ENCODE results near the gene KCNIP4. TPM values are rescaled to one million over a fixed set of nuclear protein-coding genes. Genes with fewer than 3 reads are reported as not detected.

The KCNIP4 gene
- total RNA-seq, 1 experiment from 2014 or later, result not detected

DNA sequence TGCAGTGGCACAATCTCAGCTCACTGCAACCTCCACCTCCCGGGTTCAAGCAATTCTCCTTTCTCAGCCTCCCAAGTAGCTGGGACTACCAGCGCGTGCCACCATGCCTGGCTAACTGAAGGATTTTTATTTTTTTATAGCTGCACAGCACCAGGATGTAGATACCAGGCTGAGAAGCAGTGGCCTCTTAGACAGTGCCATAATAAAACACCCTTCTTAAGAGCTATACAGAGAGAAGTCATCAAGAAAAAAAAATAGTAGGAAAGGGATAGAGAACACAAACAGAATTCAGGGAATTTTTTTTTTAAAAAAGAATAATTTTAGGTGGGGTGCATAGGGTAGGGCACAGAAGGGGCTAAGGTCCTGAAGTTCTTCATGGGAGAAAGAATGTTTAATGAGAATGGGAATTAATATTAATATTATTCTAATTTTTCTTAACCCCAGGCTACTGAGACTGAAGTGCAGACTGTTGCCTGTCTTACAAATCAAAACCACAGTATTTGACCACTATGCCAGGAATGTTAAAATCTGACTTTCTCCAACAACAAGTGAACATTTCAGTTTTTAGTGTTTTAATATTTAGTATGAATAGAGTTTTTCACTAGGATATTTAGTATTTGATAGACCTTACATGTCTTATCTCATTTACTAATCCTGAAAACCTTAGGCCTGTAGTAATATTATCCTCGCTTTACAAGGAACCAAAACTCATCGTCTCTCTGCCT lies 146.7 kb downstream of the KCNIP4 start:
- no peaks in the 10 kb centered on the region for H4K20me1 ChIP-seq (ENCODE audit: insufficient read depth)
- H3K27me3 ChIP-seq (ENCODE audit: insufficient read depth, low read depth), result no peaks in the 10 kb centered on the region
- no TSS peak for BruUV-seq (replicated peaks)
- TF ChIP-seq CTCF (conservative IDR thresholded peaks at IDR 0.05) (no peak), EZH2 (IDR thresholded peaks at IDR 0.05; ENCODE audit: low read depth) (no peak)
- H3K36me3 ChIP-seq (ENCODE audit: low read depth), result no peaks in the 10 kb centered on the region
- no peak overlapping the region for H3K4me3 ChIP-seq
- no peaks in the 10 kb centered on the region for H3K9me3 ChIP-seq (ENCODE audit: insufficient read depth, low read depth)
- H3F3A ChIP-seq (ENCODE audit: insufficient read depth, low read depth), result no peaks in the 10 kb centered on the region
- no peaks in the 10 kb centered on the region for H3K9me2 ChIP-seq (ENCODE audit: insufficient read depth)
- no peak overlapping the region for H2AFZ ChIP-seq
- no peak overlapping the region for H3K27ac ChIP-seq
- no peak for DNase-seq
- no peaks in the 10 kb centered on the region for H3K79me2 ChIP-seq (ENCODE audit: low read depth)
- POLR2A ChIA-PET (ENCODE audit: unreplicated experiment), result no interaction called here
- intact Hi-C loops (cut with micrococcal nuclease; ENCODE audit: unreplicated experiment), result loop anchor here (1.0 to 2.0 kb wide), 2 partner anchors 33 to 377 kb away; no protein-coding TSS in a partner anchor
- no peak overlapping the region for H3K4me2 ChIP-seq
- no peaks in the 10 kb centered on the region for H3K4me1 ChIP-seq (replicated peaks; ENCODE audit: insufficient read depth)
- CTCF ChIA-PET, result no interaction called here

- no peaks in the 10 kb centered on the region for H3K9me2 ChIP-seq (ENCODE audit: insufficient read depth)
- H3K27me3 ChIP-seq (ENCODE audit: insufficient read depth, low read depth), result no peaks in the 10 kb centered on the region
- no peaks in the 10 kb centered on the region for H3K79me2 ChIP-seq (ENCODE audit: low read depth)
- BruUV-seq (replicated peaks), result no TSS peak
- no peaks in the 10 kb centered on the region for H4K20me1 ChIP-seq (ENCODE audit: insufficient read depth)
- no peak overlapping the region for H3K27ac ChIP-seq
- H3K4me2 ChIP-seq, result no peak overlapping the region
- no peaks in the 10 kb centered on the region for H3K36me3 ChIP-seq (ENCODE audit: low read depth)
- intact Hi-C loops (cut with micrococcal nuclease; ENCODE audit: unreplicated experiment), result no loop called here
- no peaks in the 10 kb centered on the region for H3K4me1 ChIP-seq (replicated peaks; ENCODE audit: insufficient read depth)
- H3K4me3 ChIP-seq, result no peak overlapping the region
- ChIA-PET POLR2A (ENCODE audit: unreplicated experiment) (no interaction called here), CTCF (no interaction called here)
- no peak for DNase-seq
- no peak overlapping the region for H2AFZ ChIP-seq
- TF ChIP-seq CTCF (conservative IDR thresholded peaks at IDR 0.05) (no peak), EZH2 (IDR thresholded peaks at IDR 0.05; ENCODE audit: low read depth) (no peak)
- no peaks in the 10 kb centered on the region for H3K9me3 ChIP-seq (ENCODE audit: insufficient read depth, low read depth)
- no peaks in the 10 kb centered on the region for H3F3A ChIP-seq (ENCODE audit: insufficient read depth, low read depth)
Measured at GRCh38 chr4:21795091-21795490, 153.5 kb downstream of the KCNIP4 start.

GRCh38 chr4:21792736-21793135 lies 155.8 kb downstream of the KCNIP4 start:
- no peaks in the 10 kb centered on the region for H4K20me1 ChIP-seq (ENCODE audit: insufficient read depth)
- intact Hi-C loops (cut with micrococcal nuclease; ENCODE audit: unreplicated experiment), result loop anchor here (5.0 kb wide), 1 partner anchor 340 kb away; no protein-coding TSS in a partner anchor
- no peaks in the 10 kb centered on the region for H3K4me1 ChIP-seq (replicated peaks; ENCODE audit: insufficient read depth)
- no TSS peak for BruUV-seq (replicated peaks)
- no peaks in the 10 kb centered on the region for H3K79me2 ChIP-seq (ENCODE audit: low read depth)
- no peaks in the 10 kb centered on the region for H3K9me2 ChIP-seq (ENCODE audit: insufficient read depth)
- no peaks in the 10 kb centered on the region for H3K27me3 ChIP-seq (ENCODE audit: insufficient read depth, low read depth)
- DNase-seq, result no peak
- ChIA-PET POLR2A (ENCODE audit: unreplicated experiment) (no interaction called here), CTCF (no interaction called here)
- H2AFZ ChIP-seq, result no peak overlapping the region
- H3K36me3 ChIP-seq (ENCODE audit: low read depth), result no peaks in the 10 kb centered on the region
- no peak overlapping the region for H3K27ac ChIP-seq
- no peak overlapping the region for H3K4me3 ChIP-seq
- TF ChIP-seq EZH2 (IDR thresholded peaks at IDR 0.05; ENCODE audit: low read depth) (no peak), CTCF (conservative IDR thresholded peaks at IDR 0.05) (no peak)
- no peaks in the 10 kb centered on the region for H3K9me3 ChIP-seq (ENCODE audit: insufficient read depth, low read depth)
- no peak overlapping the region for H3K4me2 ChIP-seq
- no peaks in the 10 kb centered on the region for H3F3A ChIP-seq (ENCODE audit: insufficient read depth, low read depth)
